Activated gamma-delta T cell treated with Interleukin-2 at 50 U/mL for 16 hours (primary cell): ENCODE data around the gene SERAC1.
"Not testable (repeated sequence)": the region's sequence is repeated elsewhere in the genome, so short reads cannot be mapped to it uniquely, and the experiment has no call there.

Experiments
- DNase-seq: peaks from one replicate; pipeline ENCODE4 v3.0.0-alpha.2; 2020

Gene SERAC1

DNA sequence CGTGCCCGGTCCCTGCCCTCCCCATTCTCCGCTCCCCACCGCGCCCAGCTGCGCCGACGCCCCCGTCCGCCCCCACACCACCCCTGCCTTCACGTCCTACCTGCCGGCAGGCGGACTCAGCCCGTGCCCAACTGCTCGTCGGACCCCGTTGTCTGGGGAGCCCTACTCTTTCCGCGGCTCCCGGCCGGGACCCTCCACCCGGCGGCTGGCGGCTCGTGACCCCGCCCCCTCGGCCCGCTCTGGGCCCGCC is at the start of gene SERAC1:
Gene SERAC1 (minus strand): TSS at position 223 of the 250 bp plus-strand sequence. CDS start 9,899 bp downstream, outside the sequence.
- DNase-seq = no peak

DNA sequence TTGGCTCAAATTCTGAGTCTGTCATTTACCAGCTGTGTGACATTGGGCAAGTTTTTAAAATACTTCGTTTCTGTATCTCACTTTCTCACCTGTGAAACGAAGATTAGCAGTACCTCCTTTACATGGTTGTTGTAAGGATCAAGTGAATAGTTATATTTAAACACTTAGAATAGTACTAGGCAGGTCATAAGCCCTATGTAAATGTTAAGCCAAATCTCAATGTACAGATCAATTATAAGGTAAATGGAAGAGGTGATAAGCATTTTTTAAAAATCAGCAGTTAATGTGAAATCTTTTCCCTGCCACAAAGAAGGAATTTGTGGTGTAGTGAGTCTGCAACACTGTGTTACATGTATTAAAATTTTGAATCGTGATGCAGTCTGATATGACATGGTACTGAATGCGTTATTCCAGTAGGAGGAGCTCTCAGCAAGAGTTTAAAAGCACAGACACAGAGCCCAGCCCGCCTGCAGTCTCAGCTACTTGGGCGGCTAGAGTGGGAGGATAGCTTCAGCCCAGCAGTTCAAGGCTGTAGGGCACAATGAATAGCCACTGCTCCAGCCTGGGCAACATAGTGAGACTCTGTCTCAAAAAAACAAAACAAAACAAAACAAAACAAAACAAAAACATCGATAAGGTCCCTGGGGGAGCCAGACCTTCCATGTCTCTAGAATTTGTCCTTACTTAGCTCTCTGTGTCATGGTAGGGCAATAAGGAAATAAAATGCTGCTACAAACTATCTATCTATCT is 46.0 kb upstream of the SERAC1 start:
- DNase-seq = peak; percentile 48

DNA sequence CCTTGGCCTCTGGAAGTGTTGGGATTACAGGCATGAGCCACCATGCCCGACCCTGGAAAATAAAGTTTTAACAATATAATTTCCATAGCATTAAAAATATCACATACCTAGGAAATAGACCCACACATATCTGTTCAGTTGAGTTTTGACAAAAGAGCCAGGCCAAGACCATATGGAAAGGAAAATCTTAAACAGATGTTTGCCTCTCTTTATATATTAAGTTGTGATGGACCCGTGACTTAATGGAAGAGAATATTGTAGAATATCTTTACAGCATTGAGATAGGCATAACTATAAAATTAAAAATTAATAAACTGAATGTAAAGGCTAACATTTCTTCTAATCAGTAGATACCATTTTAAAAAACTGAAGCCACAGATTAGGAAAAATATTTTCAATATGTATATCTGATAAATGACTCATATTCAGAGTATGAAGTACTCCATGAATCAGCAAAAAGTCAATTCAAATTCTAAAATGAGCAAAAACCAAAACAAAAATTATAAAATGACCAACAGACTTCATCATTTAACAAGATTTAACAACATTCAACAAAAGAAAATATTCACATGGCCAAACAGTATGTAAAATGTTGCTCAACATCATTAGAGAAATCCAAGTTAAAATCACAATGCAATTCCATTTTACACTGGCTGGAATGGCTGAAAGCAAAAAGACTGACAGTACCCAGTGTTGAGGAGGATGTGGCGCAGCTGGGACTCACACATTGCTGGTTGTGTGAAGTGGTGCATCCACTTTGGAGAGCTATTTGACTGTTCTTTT is 43.4 kb upstream of the SERAC1 start:
- no peak for DNase-seq

DNA sequence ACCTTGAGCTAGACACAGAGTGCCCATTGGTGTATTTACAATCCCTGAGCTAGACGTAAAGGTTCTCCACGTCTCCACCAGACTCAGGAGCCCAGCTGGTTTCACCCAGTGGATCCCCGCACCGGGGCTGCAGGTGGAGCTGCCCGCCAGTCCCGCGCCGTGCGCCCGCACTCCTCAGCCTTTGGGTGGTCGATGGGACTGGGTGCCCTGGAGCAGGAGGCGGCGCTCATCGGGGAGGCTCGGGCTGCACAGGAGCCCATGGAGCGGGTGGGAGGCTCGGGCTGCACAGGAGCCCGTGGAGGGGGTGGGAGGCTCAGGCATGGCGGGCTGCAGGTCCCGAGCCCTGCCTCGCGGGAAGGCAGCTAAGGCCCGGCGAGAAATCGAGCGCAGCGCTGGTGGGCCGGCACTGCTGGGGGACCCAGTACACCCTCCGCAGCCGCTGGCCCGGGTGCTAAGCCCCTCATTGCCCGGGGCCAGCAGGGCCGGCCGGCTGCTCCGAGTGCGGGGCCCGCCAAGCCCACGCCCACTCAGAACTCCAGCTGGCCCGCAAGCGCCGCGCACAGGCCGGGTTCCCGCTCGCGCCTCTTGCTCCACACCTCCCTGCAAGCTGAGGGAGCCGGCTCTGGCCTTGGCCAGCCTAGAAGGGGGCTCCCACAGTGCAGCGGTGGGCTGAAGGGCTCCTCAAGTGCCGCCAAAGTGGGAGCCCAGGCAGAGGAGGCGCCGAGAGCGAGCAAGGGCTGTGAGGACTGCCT is 41.7 kb upstream of the SERAC1 start:
- not testable (repeated sequence) for DNase-seq

DNA sequence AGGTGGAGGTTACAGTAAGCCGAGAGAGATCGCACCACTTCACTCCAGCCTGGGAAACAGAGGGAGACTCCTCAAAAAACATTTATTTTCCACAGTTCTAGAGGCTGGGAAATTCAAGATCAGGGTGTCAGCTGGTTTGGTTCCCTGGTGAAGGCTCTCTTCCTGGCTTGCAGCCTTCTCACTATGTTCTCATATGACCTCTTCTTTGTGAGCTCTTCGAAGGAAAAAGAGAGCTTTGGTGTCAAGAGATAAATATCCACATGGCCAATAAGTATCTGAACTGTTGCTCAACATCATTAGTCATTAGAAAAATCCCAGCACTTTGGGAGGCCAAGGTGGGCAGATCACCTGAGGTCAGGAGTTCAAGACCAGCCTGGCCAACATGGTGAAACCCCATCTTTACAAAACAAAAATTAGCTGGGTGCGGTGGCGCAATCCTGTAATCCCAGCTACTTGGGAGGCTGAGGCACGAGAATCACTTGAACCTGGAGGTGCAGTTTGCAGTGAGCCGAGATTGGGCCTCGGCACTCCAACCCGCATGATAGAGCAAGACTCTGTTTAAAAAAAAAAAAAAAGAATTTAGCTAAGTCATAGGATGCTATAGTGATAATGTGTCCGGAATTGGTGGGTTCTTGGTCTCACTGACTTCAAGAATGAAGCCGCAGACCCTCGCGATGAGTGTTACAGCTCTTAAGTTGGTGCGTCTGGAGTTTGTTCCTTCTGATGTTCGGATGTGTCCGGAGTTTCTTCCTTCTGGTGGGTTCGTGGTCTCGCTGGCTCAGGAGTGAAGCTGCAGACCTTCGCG is 40.4 kb upstream of the SERAC1 start:
- DNase-seq = not testable (repeated sequence)

DNA sequence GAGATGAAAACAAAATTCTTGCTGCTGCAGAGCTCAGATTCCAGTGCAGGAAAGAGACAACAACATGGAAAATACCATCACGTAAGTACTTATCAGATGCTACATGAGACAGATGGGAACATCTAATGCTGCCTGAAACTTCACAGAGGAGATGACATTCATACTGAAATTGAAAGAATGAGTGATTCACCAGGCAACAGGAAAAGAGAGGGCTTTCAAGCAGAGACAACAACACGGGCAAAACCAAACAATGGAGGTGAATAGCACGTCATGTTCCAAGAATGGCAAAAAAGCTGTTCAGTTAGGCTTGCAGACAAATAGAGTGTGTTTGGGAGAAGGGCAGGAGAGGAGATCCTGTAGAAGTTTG is 39.3 kb upstream of the SERAC1 start:
- DNase-seq = no peak

DNA sequence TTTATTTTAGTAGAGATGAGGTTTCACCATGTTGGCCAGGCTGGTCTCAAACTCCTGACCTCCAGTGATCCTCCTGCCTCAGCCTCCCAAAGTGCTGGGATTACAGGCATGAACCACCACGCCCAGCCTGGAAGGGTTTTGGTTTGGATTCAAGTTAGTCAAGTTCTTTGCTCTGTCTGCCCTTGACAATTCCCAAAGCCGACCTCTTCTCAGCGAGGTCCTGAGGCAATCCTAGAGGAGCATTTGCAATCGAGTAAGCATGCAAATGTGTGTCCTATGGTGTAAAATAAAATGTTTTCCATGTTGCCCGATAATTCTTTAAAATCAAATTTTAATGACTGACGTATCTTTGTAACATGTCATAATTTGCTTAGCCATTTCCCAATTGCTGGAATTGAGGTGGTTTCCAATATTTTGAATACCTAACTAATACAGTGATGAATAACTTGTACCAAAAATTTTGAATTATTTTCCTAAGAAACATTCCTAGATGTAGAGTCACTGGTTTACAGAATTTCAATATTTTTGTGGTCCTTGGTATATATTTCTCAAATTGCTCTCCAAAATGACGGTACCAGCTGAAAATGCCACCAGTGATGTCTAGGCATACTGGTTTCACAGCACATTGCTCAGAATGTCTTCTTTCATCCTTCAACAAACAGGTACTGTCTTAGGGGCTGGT is 38.8 kb upstream of the SERAC1 start:
- DNase-seq = no peak

DNA sequence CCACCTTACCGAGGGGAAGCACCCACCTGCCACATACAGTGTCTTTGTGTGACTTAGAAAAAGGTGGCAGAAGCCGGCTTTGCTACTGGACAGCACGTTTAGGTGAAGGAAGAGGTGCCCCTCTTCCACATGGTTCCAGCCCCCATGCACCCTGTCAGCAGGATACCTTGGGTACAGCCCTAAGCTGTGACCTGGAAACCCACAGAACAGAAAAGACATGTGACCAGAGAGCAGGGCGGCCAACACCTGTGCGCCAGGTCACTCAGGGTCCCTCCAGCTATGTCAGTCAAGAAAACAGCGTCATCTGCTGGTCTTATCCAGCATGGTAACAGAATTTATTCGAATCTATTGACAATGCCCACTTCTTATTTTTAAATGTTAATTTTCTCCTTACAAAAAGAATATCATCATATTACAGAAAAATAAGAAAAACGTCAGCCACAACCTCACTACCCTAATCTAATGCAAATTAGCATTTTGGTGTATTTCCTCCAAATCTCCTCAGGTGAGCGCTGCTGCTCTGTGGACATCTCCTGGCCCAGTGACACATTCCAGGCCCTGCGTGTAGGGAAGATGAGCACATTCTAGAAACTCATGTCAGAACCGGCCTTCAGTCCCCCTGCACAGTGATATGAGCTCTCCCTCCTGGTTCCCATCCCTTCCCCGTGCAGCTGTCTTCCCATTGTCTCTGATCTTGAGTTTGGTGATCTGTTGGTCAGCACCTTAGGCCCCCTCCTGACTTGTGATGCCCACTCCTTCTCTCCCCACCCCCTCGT is 37.3 kb upstream of the SERAC1 start:
- DNase-seq = no peak

DNA sequence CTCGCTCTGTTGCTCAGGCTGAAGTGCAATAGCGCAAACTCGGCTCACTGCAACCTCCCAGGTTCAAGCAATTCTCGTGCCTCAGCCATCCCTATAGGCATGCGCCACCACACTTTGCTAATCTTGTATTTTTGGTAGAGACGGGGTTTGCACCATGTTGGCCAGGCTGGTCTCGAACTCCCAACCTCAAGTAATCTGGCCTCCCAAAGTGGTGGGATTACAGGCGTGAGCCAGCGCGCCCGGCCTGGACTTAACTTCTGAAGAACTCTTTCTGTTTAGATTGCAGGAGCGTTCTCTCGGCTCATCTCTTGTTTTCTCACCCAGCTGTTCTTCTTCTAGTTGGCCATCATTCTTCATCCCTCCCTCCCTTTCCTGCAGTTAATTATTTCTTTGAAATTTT is 30.4 kb upstream of the SERAC1 start:
- no peak for DNase-seq

DNA sequence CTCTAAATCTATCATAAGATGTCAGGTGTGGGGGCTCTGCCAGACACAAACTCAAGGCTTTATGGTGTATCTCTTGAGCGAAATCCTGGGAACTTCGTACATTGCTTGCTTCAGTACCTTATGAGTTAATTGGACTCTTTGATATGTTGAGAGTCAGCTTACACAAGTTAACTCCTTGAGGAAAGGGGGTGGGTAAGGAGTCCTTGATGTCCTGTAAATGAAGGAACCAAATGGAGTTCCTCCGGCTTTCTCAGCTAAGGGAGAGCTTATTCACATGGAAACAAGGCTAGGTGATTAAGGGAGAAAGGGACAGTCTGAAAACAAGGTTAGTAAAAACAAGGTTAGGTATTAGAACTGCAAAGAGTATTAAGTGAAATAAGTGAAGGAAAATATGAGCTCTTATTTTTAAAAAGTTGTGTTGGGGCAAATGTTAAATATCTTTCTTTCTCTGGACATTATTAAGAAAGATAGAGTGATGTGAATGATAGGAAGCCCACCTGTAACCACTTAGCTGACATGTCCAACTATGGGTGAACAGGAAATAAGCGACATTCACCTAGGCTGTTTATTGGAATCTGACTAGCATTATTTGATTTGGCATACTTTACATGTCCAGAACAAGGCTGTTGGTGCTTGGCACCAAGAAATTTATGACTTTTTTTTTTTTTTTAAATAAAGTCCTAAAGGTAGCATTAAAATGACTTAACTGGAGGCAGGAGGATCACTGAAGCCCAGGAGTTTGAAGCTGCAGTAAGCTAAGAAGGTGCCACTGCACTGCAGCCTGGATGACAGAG is 26.6 kb upstream of the SERAC1 start:
- DNase-seq = no peak

DNA sequence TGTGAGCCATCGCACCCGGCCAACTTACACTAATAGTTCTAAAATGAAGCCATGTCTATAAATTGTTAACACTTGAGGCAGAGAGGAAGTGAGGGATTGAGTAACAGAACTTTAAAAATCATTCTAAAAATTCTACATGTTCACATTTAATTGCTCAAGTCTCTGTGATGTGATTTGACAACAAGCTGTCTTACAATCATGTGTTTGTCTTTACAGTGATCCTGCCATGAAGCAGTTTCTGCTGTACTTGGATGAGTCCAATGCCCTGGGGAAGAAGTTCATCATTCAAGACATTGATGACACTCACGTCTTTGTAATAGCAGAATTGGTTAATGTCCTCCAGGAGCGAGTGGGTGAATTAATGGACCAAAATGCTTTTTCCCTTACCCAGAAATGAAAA is 23.7 kb upstream of the SERAC1 start:
- no peak for DNase-seq

DNA sequence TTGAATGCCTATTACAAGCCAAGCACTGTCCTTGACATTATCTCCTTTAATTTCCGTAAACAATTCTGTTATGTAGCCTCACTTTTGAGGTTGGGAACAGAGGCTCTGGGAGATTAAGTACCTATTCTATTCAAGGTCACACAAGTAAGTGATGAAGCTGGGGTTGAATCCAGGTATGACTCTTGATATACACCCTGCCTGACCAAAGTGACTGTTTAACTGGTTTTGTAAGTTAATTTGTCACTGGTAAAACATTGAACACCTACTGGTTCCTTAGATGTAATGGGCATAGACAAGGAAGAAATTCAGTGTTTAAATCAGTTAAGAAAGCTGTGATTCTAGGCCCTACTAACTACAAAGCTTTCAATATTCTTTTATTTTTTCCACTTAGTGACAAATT is 23.0 kb upstream of the SERAC1 start:
- no peak for DNase-seq

DNA sequence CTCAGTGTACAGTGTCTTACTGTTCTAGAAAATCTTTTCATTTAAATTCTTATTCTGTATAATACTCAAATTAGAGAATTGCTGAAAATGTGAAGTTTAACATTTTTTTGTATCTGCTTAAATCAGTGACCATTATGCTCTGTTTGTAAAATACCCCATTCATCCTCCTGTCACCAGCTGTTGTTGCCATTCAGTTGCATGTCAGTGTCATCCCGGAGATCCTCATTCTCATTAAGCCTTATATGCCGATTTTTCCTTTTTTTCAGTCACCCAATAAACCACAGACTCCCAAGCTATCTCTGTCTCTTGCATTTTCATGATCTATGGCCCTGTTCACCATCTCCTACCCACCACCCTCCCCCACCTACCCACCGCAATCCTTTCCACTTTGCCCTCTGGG is 20.5 kb upstream of the SERAC1 start:
- no peak for DNase-seq

DNA sequence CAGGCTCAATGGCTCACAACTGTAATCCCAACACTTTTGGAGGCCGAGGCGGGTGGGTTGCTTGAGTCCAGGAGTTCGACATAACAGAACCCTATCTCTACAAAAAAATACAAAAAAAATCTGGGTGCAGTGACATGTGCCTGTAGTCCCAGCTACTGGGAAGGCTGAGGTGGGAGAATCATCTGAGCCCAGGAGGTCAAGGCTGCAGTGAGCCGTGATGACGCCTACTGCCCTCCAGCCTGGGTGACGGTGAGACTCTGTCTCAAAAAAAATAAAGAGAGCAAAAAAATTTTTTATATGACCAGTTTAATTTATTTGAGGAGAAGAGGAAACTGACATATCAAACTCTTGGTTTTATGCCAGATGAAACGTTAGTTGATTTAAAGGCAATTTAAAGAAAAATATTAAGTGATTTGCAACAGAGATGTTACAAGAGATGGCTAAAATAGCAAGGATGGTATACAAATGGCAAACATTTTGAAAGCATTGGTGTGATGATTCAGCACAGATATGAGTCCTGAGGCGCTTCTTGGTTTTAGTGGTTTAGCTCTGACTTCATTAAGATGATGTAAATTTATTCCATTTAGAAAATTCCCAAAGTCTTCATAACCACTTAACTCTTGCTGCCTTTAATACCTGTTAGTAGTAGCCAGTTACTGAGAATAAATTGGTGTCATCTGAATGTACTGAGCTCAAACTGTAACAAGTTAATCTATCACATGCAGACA is 17.8 kb upstream of the SERAC1 start:
- no peak for DNase-seq

DNA sequence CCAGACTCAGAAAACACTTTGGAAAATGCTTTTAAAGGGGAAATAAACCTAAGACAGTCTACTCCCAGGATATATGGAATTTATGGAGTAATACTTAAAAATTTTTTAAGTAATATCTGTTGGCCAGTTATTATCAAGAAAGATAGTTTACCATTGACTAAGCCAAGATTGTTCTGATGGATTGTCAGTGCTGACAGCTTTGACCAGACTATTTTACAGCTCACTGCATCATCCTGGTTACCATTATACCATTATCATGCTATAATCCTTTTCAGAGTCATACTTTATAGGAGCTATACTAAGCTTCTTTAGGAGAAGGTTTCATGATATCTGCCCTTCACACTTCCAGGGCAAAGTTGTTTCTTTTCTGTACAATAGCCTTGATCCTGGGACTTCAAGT is 16.5 kb upstream of the SERAC1 start:
- DNase-seq = no peak

DNA sequence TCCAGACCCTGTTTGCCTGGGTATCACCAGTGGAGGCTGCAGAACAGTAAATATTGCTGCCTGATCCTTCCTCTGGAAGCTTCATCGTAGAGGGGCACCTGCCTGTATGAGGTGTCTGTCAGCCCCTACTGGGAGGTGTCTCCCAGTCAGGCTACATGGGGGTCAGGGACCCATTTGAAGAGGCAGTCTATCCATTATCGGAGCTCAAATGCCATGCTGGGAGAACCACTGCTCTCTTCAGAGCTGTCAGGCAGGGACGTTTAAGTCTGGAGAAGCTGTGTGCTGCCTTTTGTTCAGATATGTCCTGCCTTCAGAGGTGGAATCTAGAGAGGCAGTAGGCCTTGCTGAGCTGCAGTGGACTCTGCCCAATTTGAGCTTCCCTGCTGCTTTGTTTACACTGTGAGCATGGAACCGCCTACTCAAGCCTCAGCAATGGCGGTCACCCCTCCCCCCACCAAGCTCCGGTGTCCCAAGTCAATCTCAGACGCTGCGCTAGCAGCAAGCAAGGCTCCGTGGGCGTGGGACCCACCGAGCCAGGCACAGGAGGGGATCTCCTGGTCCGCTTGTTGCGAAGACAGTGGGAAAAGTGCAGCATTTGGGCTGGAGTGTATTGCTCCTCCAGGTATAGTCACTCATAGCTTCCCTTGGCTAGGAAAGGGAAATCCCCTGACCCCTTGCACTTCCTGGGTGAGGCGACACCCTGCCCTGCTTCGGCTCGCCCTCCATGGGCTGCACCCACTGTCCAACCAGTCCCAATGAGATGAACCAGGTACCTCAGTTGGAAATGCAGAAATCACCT is 15.3 kb upstream of the SERAC1 start:
- not testable (repeated sequence) for DNase-seq

DNA sequence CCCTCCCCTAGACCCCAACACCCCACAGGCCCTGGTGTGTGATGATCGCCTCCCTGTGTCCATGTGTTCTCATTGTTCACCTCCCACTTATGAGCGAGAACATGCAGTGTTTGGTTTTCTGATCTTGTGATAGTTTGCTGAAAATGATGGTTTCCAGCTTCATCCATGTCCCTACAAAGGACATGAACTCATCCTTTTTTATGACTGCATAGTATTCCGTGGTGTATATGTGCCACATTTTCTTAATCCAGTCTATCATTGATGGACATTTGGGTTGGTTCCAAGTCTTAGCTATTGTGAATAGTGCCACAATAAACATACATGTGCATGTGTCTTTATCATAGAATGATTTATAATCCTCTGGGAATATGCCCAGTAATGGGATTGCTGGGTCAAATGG is 9.7 kb upstream of the SERAC1 start:
- DNase-seq = not testable (repeated sequence)

DNA sequence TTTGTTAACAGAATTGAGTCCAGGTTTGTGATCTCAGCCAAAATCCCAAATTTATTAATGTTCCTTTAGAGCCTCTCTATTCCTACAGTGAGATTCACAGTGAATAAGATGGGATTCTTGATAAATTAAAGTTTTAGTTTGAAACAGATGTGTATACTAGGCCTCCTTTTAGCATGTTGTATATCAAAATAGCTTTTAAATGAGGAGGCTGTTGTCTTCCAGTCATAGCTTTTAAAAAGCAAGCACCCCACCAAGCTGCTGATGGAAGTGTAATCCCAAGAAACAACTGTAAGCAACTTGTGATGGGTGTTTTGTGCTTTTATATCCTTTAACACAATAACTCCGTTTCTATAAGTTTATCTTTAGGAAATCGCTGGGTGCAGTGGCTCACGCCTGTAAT is 7.0 kb upstream of the SERAC1 start:
- no peak for DNase-seq

DNA sequence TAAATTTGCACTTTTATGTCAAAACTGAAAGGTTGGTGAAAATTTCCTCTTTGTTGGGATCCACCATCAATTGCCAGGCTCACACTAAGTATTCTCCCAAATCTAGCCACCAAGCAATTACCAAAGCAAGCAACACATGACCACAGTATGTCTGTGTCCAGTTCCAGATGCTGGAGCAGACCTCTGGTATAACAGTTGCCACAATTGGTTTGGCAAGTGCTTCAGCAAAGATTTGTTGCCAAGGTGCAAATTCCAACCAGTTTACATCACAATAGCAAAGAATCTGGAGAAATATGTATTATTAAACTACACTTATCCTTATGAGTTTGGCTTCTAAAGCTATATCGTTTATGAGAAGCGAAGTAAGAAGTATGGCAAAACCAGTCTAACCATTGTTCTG is 6.5 kb upstream of the SERAC1 start:
- no peak for DNase-seq
